IPS-18a (cell line): Measurements from ENCODE around the gene PTPN3.

Source experiments
- H3K27ac ChIP-seq: one replicate; pipeline ENCODE4 v1.5.1; 2013; ENCODE audit warnings: low read length
- H3K27me3 ChIP-seq: one replicate; pipeline ENCODE4 v1.6.1; 2013; ENCODE audit warnings: mild to moderate bottlenecking, low read length; ENCODE audit not compliant: control insufficient read depth, insufficient read depth
- H3K36me3 ChIP-seq: one replicate; pipeline ENCODE4 v1.6.1; 2013; ENCODE audit warnings: low read depth, low read length; ENCODE audit not compliant: control insufficient read depth
- H3K4me1 ChIP-seq: one replicate; pipeline ENCODE4 v1.6.1; 2013; ENCODE audit warnings: low read depth, low read length; ENCODE audit not compliant: control insufficient read depth
- H3K4me3 ChIP-seq: one replicate; pipeline ENCODE4 v1.5.1; 2013; ENCODE audit warnings: low read length
- H3K9ac ChIP-seq: one replicate; pipeline ENCODE4 v1.6.1; 2013; ENCODE audit warnings: mild to moderate bottlenecking, low read length, moderate library complexity
- H3K9me3 ChIP-seq: one replicate; pipeline ENCODE4 v1.6.1; 2013; ENCODE audit warnings: low read depth, low read length; ENCODE audit not compliant: control insufficient read depth

PTPN3 gene

DNA sequence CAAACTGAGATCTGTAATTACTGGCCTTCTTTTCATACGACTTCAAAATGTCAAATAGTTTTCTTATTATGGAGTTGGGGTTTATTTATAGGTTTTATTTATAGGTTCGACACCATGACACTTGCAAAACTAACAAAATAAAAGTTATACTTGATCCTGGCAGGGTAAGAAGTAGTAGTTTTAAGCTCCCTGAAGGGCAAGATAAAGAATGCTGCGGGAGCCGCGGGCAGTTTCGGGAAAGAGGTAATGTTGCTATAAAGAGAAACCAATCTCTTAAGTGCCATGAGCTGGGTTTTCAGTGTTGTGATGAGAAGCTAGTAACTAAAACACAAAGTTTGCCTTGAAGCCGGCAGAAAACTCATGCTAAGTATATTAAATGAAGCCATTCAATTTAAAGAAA, 24.8 kb downstream of the PTPN3 start:
- Histone ChIP-seq H3K4me1 (no peaks in the 10 kb centered on the region), H3K9ac (no peak overlapping the region), H3K27ac (no peak overlapping the region), H3K4me3 (no peak overlapping the region), H3K36me3 (no peaks in the 10 kb centered on the region), H3K9me3 (no peaks in the 10 kb centered on the region), H3K27me3 (no peaks in the 10 kb centered on the region)

GRCh38 chr9:109471475-109472393, 26.4 kb downstream of the PTPN3 start:
- Histone ChIP-seq H3K4me3 (no peak overlapping the region), H3K36me3 (no peaks in the 10 kb centered on the region), H3K27ac (no peak overlapping the region), H3K9ac (no peak overlapping the region), H3K4me1 (no peaks in the 10 kb centered on the region), H3K27me3 (no peaks in the 10 kb centered on the region), H3K9me3 (no peaks in the 10 kb centered on the region)

DNA sequence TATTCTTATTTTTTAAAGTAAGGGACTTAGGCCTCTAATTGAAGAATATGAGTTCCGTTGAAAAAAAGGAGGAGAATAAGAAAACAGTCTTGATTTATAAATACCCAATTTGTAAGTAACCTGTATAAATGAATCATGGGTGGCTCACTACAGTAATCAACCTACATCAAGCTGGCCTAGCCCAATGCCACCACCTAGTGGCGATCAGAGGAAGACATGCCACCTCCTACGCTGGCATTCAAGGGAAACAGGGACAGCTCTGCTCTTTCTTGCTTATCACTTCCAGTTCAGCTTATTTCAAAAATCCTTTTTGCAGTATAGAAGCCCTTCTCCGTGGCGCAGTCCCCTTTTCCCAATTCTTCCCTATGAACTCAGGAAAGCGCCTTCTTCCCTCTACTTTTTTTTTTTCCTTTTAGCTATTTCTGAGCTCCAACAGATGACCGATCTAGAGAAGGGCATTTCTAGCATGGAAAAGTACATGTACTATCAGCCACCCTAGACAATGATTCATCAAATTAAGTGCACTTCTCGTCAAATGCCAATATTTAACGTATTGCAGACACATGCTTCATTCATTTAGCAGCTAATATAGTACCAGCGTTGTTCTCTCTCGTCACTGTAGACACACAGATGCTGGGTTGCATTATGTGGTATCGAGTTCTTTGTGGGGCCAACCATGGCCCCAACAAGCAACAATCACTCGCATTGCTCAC, 28.3 kb downstream of the PTPN3 start:
- Histone ChIP-seq H3K4me1 (no peaks in the 10 kb centered on the region), H3K27me3 (no peaks in the 10 kb centered on the region), H3K4me3 (no peak overlapping the region), H3K27ac (no peak overlapping the region), H3K36me3 (no peaks in the 10 kb centered on the region), H3K9ac (no peak overlapping the region), H3K9me3 (no peaks in the 10 kb centered on the region)

- H3K27me3 ChIP-seq, result no peaks in the 10 kb centered on the region
- H3K9ac ChIP-seq, result no peak overlapping the region
- H3K4me1 ChIP-seq, result no peaks in the 10 kb centered on the region
- no peak overlapping the region for H3K4me3 ChIP-seq
- H3K9me3 ChIP-seq, result no peaks in the 10 kb centered on the region
- no peaks in the 10 kb centered on the region for H3K36me3 ChIP-seq
- no peak overlapping the region for H3K27ac ChIP-seq
Observed at GRCh38 chr9:109468927-109469326, 29.2 kb downstream of the PTPN3 start.

- no peak overlapping the region for H3K9ac ChIP-seq
- no peaks in the 10 kb centered on the region for H3K4me1 ChIP-seq
- no peaks in the 10 kb centered on the region for H3K27me3 ChIP-seq
- H3K9me3 ChIP-seq, result no peaks in the 10 kb centered on the region
- no peak overlapping the region for H3K27ac ChIP-seq
- no peaks in the 10 kb centered on the region for H3K36me3 ChIP-seq
- H3K4me3 ChIP-seq, result no peak overlapping the region
Observed at GRCh38 chr9:109467936-109468335, 30.2 kb downstream of the PTPN3 start.

GRCh38 chr9:109466623-109467590, 31.2 kb downstream of the PTPN3 start:
- H3K9ac ChIP-seq, result no peak overlapping the region
- H3K27ac ChIP-seq, result no peak overlapping the region
- no peaks in the 10 kb centered on the region for H3K36me3 ChIP-seq
- no peak overlapping the region for H3K4me3 ChIP-seq
- H3K9me3 ChIP-seq, result no peaks in the 10 kb centered on the region
- no peaks in the 10 kb centered on the region for H3K4me1 ChIP-seq
- H3K27me3 ChIP-seq, result no peaks in the 10 kb centered on the region

DNA sequence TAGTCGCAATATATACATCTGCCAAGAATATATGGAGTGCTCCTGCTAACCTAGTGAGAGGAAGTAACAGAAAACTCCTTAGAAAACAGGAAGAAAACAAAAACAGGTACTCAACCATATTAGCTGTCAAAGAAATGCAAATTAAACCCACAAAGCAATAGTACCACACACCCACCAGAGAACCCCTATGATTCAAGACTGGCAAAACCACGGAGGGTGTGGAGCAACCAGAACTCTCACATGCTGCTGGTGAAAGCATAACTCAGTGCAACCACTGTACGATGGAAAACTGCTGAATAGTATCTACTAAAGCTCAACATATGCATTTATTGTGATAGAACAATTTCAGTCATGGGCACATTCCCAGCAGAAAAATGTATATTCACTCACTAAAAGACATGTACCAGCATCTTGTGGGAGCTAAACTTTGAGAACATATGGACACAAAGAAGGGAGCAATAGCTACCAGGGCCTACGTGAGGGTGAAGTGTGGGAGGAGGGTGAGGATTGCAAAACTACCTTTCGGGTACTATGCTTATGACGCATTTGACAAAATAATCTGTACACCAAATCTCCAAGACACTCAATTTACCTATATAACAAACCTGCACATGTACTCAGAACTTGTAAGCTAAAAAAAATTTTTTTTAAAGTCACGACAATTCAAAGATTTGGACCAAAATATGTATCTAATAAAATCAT, 34.0 kb downstream of the PTPN3 start:
- H3K4me1 ChIP-seq, result no peaks in the 10 kb centered on the region
- no peaks in the 10 kb centered on the region for H3K27me3 ChIP-seq
- H3K27ac ChIP-seq, result no peak overlapping the region
- H3K9me3 ChIP-seq, result no peaks in the 10 kb centered on the region
- H3K36me3 ChIP-seq, result no peaks in the 10 kb centered on the region
- H3K4me3 ChIP-seq, result no peak overlapping the region
- no peak overlapping the region for H3K9ac ChIP-seq

DNA sequence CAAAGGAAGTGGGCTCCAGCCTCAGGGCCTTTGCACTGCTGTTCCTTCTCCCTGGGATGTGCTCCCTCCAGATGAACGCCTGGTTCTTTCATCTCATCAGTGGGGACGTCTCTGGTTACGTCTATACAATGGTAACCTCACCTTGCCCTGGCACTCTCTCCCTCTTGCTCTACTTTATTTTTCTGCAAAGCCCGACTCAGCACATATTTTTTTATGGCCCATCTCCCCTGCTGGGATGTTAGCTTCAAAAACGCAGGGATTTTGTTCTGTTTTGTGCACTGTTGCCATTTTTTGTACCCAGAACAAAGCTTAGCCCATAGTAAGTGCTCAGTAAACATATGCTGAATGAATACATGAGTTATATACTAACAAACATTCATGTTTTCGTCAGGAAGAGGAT, 37.5 kb downstream of the PTPN3 start:
- H3K4me1 ChIP-seq, result no peaks in the 10 kb centered on the region
- no peak overlapping the region for H3K9ac ChIP-seq
- no peaks in the 10 kb centered on the region for H3K9me3 ChIP-seq
- no peaks in the 10 kb centered on the region for H3K27me3 ChIP-seq
- H3K4me3 ChIP-seq, result no peak overlapping the region
- H3K36me3 ChIP-seq, result no peaks in the 10 kb centered on the region
- H3K27ac ChIP-seq, result no peak overlapping the region

DNA sequence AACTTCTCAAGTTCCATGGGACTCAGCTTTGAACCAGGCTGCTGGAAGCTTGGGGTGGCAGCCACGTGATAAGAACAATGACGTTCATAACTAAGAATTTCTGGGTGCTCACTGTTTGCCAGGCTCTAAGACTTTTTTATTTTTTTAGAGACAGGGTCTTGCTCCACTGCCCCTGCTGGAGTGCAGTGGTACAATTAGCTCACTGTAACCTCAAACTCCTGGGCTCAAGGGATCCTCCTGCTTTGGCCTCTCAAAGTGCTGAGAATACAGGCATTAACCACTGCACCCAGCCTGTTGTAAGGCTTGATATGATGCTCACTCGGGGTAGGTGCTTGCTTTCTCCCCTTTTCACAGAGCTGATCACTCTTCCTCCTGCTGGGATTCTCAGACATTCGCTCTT, 38.7 kb downstream of the PTPN3 start:
- Histone ChIP-seq H3K36me3 (no peaks in the 10 kb centered on the region), H3K9ac (no peak overlapping the region), H3K9me3 (no peaks in the 10 kb centered on the region), H3K27me3 (no peaks in the 10 kb centered on the region), H3K4me3 (no peak overlapping the region), H3K27ac (no peak overlapping the region), H3K4me1 (no peaks in the 10 kb centered on the region)

- Histone ChIP-seq H3K4me3 (no peak overlapping the region), H3K4me1 (no peaks in the 10 kb centered on the region), H3K36me3 (no peaks in the 10 kb centered on the region), H3K9ac (no peak overlapping the region), H3K9me3 (no peaks in the 10 kb centered on the region), H3K27me3 (no peaks in the 10 kb centered on the region), H3K27ac (no peak overlapping the region)
Observed at GRCh38 chr9:109458453-109459211, 39.5 kb downstream of the PTPN3 start.
